Stomach (tissue), 9 donors: ENCODE data around the gene TSPO2. TPM values are rescaled to one million over a fixed set of nuclear protein-coding genes. Genes with fewer than 3 reads are reported as not detected.

Source experiments
- DNase-seq, 2 donors: peaks; one replicate each; pipeline versions ENCODE4 v3.0.0 to v3.0.0-alpha.2; 2013 to 2019
- H3K27ac ChIP-seq, 5 donors: fragments of 200-600 bp in 4 of 5; sonication (generic) in 4 of 5; one replicate each; pipeline ENCODE4 v1.5.1; 2013 to 2019; ENCODE audit warnings: mild to moderate bottlenecking in 1 of 5, moderate library complexity in 1 of 5
- H3K27me3 ChIP-seq, 3 donors: fragments of 200-600 bp; sonication (generic); one replicate each; pipeline ENCODE4 v1.5.1; 2017 to 2019; ENCODE audit warnings: mixed run types in 1 of 3
- H3K36me3 ChIP-seq, 4 donors: fragments of 200-600 bp; sonication (generic); 1 replicate in 3 of 4; 2 replicates in 1 of 4; pipeline ENCODE4 v1.5.1; 2016 to 2019
- H3K4me1 ChIP-seq, 4 donors: fragments of 200-600 bp; sonication (generic); one replicate each; pipeline ENCODE4 v1.5.1; 2016 to 2019
- H3K4me3 ChIP-seq, 4 donors: fragments of 200-600 bp; sonication (generic) in 3 of 4; one replicate each; pipeline ENCODE4 v1.5.1; 2016 to 2019; ENCODE audit warnings: mild to moderate bottlenecking in 1 of 4
- H3K9me3 ChIP-seq, 4 donors: fragments of 200-600 bp; sonication (generic); one replicate each; pipeline ENCODE4 v1.5.1; 2016 to 2019
- CTCF ChIP-seq, 7 experiments: fragments of 450-650 bp in 4 of 7; fragments of 200-600 bp in 3 of 7; sonication (generic) in 3 of 7; IDR thresholded peaks; one replicate each; pipeline ENCODE4 v1.5.1; 2016 to 2019; ENCODE audit warnings: antibody characterized with exemption in 7 of 7, control low read depth in 2 of 7, mild to moderate bottlenecking in 1 of 7
- EP300 ChIP-seq: sonication (generic); formaldehyde crosslinking; IDR thresholded peaks from one replicate; pipeline ENCODE4 v1.6.1; 2017; ENCODE audit warnings: antibody characterized with exemption
- POLR2A ChIP-seq, 4 donors: fragments of 450-650 bp; IDR thresholded peaks; one replicate each; pipeline ENCODE4 v1.6.1; 2016; ENCODE audit warnings: antibody characterized with exemption in 4 of 4, control low read depth in 2 of 4, mild to moderate bottlenecking in 1 of 4, moderate library complexity in 1 of 4
- POLR2AphosphoS5 ChIP-seq, 3 donors: sonication (generic); formaldehyde crosslinking; IDR thresholded peaks; one replicate each; pipeline ENCODE4 v1.6.1; 2016; ENCODE audit warnings: antibody characterized with exemption in 3 of 3
- WGBS, 5 donors: extraction: QIAGEN DNeasy Blood & Tissue Kit in 3 of 5; methylation state at CpG; one replicate each; pipeline versions ENCODE4 v1.1.5 to v1.1.7; 2013 to 2018; 5-methylcytosine and 5-hydroxymethylcytosine counted together
- intact Hi-C: fragments of 100-400 bp; cut with DNase I; formaldehyde crosslinking; loops from one replicate; pipeline ENCODE4 v1.15.1; 2023; ENCODE audit warnings: low total_unique reads
- polyA plus RNA-seq, 3 donors: library from polyadenylated mRNA; stranded (reverse); fragments of 200-250 nt; gene quantifications; one replicate each; pipeline ENCODE4 v1.2.3, GENCODE V29; 2013
- total RNA-seq, 5 donors: library from RNA; depleted of rRNA; stranded (reverse); fragments of >200 nt; gene quantifications; one replicate each; pipeline versions ENCODE4 v1.1.0 to v1.2.3, GENCODE V29; 2014 to 2016
- donor health status: healthy with polysubstance abuse.
- donor health status: Bipolar disorder and iron deficiency.
- donor health status: healthy.

The TSPO2 gene
- total and polyA plus RNA-seq, 8 donors, result 0.15 to 1.4 (median 0.92) TPM; not detected in 5

GRCh38 chr6:41036186-41036585 is 6.1 kb upstream of the TSPO2 start:
- Histone ChIP-seq H3K36me3 (peaks cover 0 to 31% (median 12%) of the 10 kb centered on the region in 4 donors), H3K27me3 (no peaks in the 10 kb centered on the region), H3K4me3 (peak overlapping the region in 1 of 4 donors; percentile 54), H3K4me1 (peaks cover 3 to 55% (median 40%) of the 10 kb centered on the region in 4 donors), H3K27ac (peak overlapping the region in 1 of 5 donors; percentile 37), H3K9me3 (no peaks in the 10 kb centered on the region)
- 37 to 50% (median 44%) methylated on average over 3 of the region's 3 CpGs for WGBS, 5 donors
- TF ChIP-seq CTCF (IDR thresholded peaks at IDR 0.05), result no peak
- peak in 1 of 3 donors; percentile 15 for TF ChIP-seq POLR2AphosphoS5 (IDR thresholded peaks at IDR 0.05)
- intact Hi-C loops, result no loop called here
- peak in 1 of 2 donors; percentile 69 for DNase-seq

DNA sequence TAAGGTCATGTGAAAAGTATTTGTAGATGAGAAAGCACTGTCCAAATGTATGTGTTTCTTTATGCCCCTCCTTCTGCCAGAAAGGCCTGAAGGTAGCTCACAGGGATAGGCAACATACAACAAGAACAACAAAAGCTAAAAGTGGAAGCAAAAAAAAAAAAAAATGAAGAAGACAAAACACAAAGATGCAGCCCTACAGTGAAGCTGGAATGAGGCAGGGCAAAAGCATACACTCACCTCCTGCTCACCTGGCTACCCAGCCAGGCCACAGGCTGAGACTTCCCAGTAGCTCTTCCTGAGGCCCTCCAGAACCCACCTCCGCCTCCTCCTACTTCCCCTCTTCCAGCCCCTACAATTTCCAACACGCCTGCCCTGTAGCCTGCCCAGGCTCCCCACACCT is 5.7 kb upstream of the TSPO2 start:
- no peak for DNase-seq
- intact Hi-C loops, result no loop called here
- 42 to 86% (median 83%) methylated on average over 2 of the region's 2 CpGs for WGBS, 5 donors
- H3K27me3 ChIP-seq, result no peaks in the 10 kb centered on the region
- peak overlapping the region in 3 of 5 donors; percentile 32 to 82 (median 37) for H3K27ac ChIP-seq
- peaks cover 0 to 27% (median 12%) of the 10 kb centered on the region in 4 donors for H3K36me3 ChIP-seq
- no peaks in the 10 kb centered on the region for H3K9me3 ChIP-seq
- TF ChIP-seq CTCF (IDR thresholded peaks at IDR 0.05) (no peak), POLR2A (IDR thresholded peaks at IDR 0.05) (no peak), EP300 (no peak), POLR2AphosphoS5 (IDR thresholded peaks at IDR 0.05) (no peak)
- peaks cover 3 to 59% (median 40%) of the 10 kb centered on the region in 4 donors for H3K4me1 ChIP-seq
- H3K4me3 ChIP-seq, result peak overlapping the region in 3 of 4 donors; percentile 40 to 54 (median 49)

GRCh38 chr6:41037107-41037900 is 5.0 kb upstream of the TSPO2 start:
- Histone ChIP-seq H3K9me3 (no peaks in the 10 kb centered on the region), H3K36me3 (peaks cover 0 to 24% (median 10%) of the 10 kb centered on the region in 4 donors), H3K27me3 (no peaks in the 10 kb centered on the region), H3K4me3 (peak overlapping the region in 3 of 4 donors; percentile 40 to 54 (median 49)), H3K4me1 (peaks cover 3 to 60% (median 40%) of the 10 kb centered on the region in 4 donors), H3K27ac (peak overlapping the region in 3 of 5 donors; percentile 32 to 82 (median 37))
- WGBS, 5 donors, result 45 to 69% (median 62%) methylated on average over 13 of the region's 13 CpGs
- intact Hi-C loops, result no loop called here
- DNase-seq, result no peak
- no peak for TF ChIP-seq POLR2AphosphoS5 (IDR thresholded peaks at IDR 0.05)
- no peak for TF ChIP-seq EP300
- no peak for TF ChIP-seq POLR2A (IDR thresholded peaks at IDR 0.05)
- TF ChIP-seq CTCF (IDR thresholded peaks at IDR 0.05), result no peak

DNA sequence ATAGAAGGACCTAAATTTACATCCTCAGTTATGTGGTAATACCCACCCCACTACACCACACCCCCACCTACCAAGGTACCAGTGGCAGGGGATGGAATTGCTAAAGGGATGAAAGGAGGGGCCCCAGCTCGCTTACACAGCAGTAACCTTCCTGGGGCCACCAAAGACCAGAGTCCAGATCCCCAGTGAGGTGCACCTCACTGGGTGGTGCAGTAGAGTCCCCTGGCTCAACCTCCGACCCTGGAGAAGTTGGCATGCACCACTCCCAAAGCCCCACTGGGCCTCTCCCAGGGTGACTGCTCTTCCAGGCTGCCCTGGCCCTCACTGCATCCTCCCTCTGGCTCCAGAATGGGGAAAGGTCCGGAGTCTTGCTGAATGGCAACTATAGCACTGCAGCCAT is 4.1 kb upstream of the TSPO2 start:
- Histone ChIP-seq H3K36me3 (peaks cover 0 to 18% (median 5%) of the 10 kb centered on the region in 4 donors), H3K4me3 (peak overlapping the region; percentile 9 to 54 (median 44)), H3K4me1 (peaks cover 3 to 65% (median 40%) of the 10 kb centered on the region in 4 donors), H3K27ac (peak overlapping the region in 3 of 5 donors; percentile 64 to 82 (median 69)), H3K27me3 (no peaks in the 10 kb centered on the region), H3K9me3 (no peaks in the 10 kb centered on the region)
- WGBS, 5 donors, result 36 to 74% (median 52%) methylated on average over 2 to 3 of the region's 3 CpGs
- no peak for DNase-seq
- no peak for TF ChIP-seq POLR2AphosphoS5 (IDR thresholded peaks at IDR 0.05)
- no peak for TF ChIP-seq POLR2A (IDR thresholded peaks at IDR 0.05)
- TF ChIP-seq CTCF (IDR thresholded peaks at IDR 0.05), result no peak
- no peak for TF ChIP-seq EP300
- intact Hi-C loops, result no loop called here
